ENCODE measurements around the gene PIMREG.

The PIMREG gene

DNA sequence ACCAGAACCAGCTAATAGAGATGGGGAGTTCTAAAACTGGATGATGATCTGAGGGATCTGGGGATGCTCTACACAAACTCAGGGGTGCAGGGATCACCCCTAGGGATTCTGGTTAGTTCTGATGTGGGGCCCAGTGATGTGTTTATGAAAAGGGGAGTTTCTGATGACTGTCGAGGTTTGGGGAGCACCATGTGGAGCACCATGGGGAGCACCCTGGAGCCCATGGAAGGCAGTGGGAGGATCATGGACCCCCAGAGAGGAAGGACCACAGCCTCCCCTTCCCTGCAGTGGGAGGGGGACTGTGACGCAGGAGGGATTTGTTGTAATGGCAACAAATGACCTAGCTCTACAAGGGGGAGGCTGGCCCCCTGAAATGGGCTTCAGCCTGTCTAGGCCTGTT is 18.4 kb downstream of the PIMREG start:
- no peak for DNase-seq

DNA sequence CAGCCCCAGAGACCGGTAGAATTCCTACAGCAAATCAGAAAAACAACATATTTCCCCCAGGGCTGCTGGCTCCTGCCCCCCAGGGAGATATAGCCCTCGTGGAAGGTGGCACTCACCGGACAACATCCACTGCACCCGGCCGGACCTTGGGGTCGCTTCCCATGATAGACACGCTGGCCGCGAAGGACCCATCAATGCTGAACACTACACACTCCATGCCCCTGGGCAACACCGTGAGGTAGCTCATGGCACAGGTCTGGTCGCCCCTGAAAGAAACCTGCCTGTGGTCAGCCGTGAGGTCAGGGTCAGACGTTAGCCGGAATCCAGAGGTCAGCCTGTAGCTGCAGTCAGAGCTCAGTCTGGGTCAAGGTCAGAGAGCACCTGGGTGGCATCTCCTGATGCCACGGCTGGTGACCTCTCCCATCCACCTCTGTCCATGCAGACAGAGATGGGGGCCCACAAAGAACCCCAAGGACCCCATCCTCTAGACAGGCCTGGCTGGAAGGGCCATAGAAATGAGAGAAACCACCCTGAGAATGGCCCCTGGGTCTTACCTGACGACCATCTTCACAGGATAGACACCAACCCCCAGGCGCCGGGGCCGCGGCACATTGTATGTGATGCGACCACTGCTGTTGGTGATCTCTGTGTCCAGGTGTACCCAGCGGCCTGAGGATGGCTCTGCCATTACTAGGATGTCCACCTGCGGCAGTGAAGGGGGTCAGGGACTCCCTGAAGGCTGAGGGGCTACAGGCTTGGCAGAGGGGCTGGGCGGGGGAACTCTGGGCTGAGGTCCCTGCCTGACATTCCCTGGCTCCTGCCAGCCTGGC is 19.6 kb downstream of the PIMREG start:
- no peak for DNase-seq

DNA sequence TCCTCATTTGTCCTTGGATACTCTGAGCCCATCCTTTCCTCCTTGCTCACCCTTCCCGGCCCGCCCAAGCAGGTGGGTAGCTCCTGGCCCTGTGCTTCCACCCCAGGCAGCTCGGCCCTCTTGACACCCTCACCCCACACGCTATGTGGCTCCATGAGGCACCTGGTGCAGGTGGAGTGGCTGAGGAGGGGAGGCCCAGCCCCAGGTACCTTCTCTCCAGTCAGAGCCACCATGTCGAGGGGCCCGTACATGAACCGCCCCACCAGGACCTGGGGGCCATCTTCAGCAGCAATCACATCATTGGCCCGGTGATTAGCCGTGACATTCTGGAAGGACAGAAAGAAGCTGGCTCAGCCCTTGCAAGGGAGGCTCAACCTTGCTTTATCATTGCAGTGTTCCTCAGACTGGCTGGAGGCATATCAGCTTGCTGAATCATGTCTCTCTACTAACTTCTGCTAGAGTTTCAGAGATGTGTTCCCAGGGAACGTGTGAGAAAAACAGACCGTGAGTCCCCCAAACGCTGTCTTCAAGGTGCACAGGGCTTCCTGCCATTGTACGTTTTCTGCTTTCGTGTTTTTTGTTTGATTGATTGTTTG is 20.3 kb downstream of the PIMREG start:
- no peak for DNase-seq

- no peak for DNase-seq
Measured at GRCh38 chr17:6465206-6466003, 21.1 kb downstream of the PIMREG start.

DNA sequence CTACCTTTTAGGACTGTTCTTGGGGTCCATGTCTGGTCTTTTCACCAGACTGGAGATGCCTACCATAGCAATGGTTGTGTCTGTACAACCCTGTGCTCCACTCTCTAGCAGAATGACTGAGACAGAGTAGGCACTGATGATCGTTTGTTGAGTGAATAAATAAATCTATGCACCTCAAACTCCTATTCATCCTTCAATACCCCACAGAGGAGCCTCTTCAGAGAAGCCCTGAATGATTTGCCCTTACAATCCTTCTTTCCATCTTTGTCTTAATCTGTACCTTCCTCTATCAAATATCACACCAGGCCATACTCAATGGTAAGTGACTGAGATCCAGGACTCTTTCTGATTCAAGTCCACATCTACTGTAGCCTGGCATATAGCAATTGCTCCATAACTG is 23.3 kb downstream of the PIMREG start:
- DNase-seq = no peak

GRCh38 chr17:6468051-6468790 is 24.0 kb downstream of the PIMREG start:
- no peak for DNase-seq

- DNase-seq = no peak
Measured at GRCh38 chr17:6470146-6470718, 26.0 kb downstream of the PIMREG start.

- DNase-seq = no peak
Measured at GRCh38 chr17:6470751-6471521, 26.7 kb downstream of the PIMREG start.

- no peak for DNase-seq
Measured at GRCh38 chr17:6471531-6472465, 27.5 kb downstream of the PIMREG start.

DNA sequence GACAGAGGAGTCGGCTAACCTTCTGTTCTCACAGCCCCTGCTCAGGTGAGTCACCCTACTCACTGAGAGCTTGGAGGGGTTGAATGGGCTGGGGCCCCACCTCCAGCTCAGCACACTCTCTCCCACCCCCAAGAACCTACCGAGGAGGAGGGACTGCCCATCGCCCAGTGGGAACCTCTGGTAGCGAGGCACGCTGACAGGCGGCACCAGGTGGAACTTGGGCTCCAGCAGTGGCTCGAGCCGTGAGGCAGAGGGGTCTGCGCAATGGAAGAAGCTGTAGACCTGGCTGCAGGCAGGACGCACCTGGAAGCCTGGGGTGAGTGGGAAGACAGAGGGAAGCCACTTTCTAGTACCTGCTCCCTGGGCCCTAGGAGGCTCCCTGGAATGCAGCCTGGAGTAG is 28.3 kb downstream of the PIMREG start:
- no peak for DNase-seq

DNA sequence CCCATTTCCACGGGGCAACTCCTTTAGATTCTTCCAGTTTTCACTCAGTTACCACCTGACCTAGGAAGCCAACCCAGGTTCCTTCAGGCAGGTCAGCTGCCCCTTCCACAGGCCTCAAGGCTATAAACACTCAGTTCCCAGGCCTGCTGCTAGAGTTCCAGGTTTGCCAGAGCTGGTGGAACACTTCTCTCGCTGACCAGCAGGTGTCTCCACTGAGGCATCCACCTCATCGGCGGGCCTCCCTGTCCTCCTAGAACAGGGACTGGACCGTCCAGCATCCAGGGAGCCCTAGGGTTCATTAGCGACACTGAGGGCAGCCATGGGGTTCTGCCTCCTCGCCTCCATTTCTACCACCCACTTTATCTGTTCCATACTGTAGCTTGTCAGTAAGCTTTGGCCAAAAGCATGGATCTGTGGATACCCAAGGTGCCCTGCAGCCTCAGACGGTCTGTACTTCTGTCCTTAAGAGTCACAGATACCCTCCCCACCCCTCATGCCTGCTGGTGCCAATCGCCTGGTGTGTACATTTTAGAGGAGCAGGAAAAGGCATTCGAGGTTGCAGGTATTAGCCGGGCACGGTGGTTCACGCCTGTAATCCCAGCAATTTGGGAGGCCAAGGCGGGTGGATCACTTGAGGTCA is 29.0 kb downstream of the PIMREG start:
- DNase-seq = peak; percentile 97

GRCh38 chr17:6474376-6474775 is 30.1 kb downstream of the PIMREG start:
- DNase-seq = no peak

GRCh38 chr17:6474906-6475305 is 30.7 kb downstream of the PIMREG start:
- peak; percentile 89 for DNase-seq

DNA sequence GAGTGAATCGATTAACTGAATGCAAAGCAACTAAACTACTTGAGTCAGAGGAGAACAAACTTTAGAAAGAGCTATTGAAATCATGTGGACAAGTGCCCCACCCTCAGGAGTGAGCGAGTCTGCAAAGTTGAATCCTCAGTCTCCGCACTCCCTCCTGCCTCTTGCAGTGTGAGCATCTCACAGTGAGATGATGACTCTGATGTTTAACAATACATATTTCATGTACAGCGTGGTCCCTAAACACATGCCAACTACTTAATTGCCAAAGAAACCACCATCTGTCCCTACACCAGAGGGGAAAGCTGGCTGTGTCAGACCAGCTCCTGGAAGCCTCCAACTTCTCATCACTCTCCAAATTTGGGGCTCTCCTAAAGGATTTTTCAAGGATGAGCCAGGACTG is 31.2 kb downstream of the PIMREG start:
- DNase-seq = no peak

DNA sequence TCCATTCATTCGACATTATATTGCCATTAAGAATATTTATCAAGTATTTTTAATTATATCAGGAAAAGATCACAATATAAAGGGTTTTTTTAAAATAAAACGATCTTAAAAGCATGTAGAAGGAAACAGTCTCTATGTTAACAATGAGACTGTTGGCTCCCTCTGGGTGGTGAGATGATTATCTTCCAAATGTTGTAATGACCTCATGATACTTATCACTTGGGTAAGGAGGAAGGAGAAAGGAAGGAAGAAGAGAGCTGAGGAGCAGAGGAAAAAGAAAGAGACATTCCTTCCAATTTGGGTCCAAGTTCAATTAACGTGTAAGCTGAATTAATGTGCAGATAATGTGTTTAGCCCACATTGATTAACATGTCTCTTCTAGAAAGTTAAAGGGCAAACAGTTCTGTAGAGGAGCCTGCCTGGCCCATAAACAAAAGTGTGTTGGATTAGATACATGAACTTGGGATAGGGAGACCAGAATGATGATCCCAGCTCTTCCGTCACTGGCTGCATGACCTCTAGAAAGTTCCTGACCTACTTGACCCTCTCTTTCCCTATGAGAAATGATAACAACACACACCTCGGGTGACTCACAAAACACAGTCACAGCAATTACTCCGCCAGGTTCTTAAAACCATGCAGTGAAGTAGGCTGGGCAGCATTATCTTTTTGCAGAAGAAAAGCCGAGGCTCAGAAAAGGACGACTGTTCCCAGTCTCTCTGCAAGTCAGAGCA is 32.0 kb downstream of the PIMREG start:
- no peak for DNase-seq

- DNase-seq = no peak
Measured at GRCh38 chr17:6476810-6477179, 32.5 kb downstream of the PIMREG start.

DNA sequence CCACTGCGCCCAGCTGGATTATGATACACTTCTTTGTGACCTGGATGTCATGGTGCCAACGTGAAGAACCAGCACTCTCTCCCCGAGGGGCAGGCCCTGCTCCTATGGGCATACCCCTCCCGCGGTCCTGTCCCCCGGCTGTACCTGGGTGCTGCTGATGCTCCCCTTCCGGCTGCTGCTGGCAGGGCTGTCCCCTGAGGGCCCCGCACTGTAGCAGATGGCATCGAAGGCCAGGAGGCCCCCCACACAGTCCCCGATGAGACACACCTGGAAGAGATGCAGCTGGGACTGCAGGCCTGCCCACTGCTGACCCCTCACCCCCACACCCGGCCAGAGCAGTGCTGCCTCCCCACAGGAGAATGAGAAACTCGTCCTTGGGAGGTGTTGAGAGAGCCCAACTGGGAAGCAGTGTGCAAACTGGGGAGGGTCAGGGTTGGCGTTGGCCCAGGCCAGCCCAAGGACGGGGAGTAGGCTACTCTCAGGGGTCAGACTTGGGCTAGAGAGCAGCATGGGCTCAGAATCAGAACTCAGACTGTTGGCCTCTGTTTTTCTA is 33.7 kb downstream of the PIMREG start:
- no peak for DNase-seq

GRCh38 chr17:6478486-6478885 is 34.2 kb downstream of the PIMREG start:
- DNase-seq = no peak

GRCh38 chr17:6479622-6480302 is 35.5 kb downstream of the PIMREG start:
- no peak for DNase-seq
